Mucosa of descending colon (tissue), 3 donors: ENCODE data around the gene TMEM272. TPM values are rescaled to one million over a fixed set of nuclear protein-coding genes. Genes with fewer than 3 reads are reported as not detected.
"Not testable (repeated sequence)": the region's sequence is repeated elsewhere in the genome, so short reads cannot be mapped to it uniquely, and the experiment has no call there.

Experiments used
- ATAC-seq: fragments of 200-7000 bp; cut with Tn5 transposase; one replicate; pipeline ENCODE4 v1.9.1; 2020; ENCODE audit warnings: mild to moderate bottlenecking, moderate library complexity
- DNase-seq, 3 donors: peaks; one replicate each; pipeline ENCODE4 v3.0.0-alpha.2; 2020
- H3K36me3 ChIP-seq: fragments of 200-600 bp; one replicate; pipeline ENCODE4 v1.8.0; 2021; ENCODE audit warnings: low read depth, mild to moderate bottlenecking
- H3K4me1 ChIP-seq: fragments of 200-600 bp; one replicate; pipeline ENCODE4 v1.8.0; 2021; ENCODE audit warnings: low read depth, mild to moderate bottlenecking
- H3K4me3 ChIP-seq: fragments of 200-600 bp; one replicate; pipeline ENCODE4 v1.8.0; 2021; ENCODE audit warnings: mild to moderate bottlenecking
- H3K9me3 ChIP-seq: fragments of 200-600 bp; one replicate; pipeline ENCODE4 v1.8.0; 2021; ENCODE audit warnings: mild to moderate bottlenecking
- CTCF ChIP-seq: fragments of 200-600 bp; IDR thresholded peaks from one replicate; pipeline ENCODE4 v1.8.0; 2022; ENCODE audit warnings: antibody characterized with exemption, mild to moderate bottlenecking
- intact Hi-C, 2 donors: fragments of 100-400 bp; cut with DNase I in 1 of 2; cut with micrococcal nuclease in 1 of 2; formaldehyde crosslinking; loops; one replicate each; pipeline versions ENCODE4 v1.11.0 to v1.11.1; 2022; cut with DNase I, micrococcal nuclease
- total RNA-seq, 3 donors: library from RNA; stranded (reverse); fragmentation: NEBNext Ultra II Directional in 2 of 3; extraction: Animal tissue kit (Norgen Biotek cat#: 25700) in 2 of 3; gene quantifications; one replicate each; pipeline versions ENCODE4 v1.2.1 to v1.2.4, GENCODE V29; 2021 to 2023
- donor health status: DM: no; HTN: no; CAD: no; lungs with moderate emphysema.
- donor health status: DM: no; HTN: no; CAD: no.
- donor health status: DM: no; HTN: yes; CAD: no.

TMEM272 gene
- total RNA-seq, 3 donors from 2014 or later, result 0.07 to 0.35 (median 0.29) TPM

- DNase-seq (no peak), ATAC-seq (no peak)
- Histone ChIP-seq H3K4me3 (no peak overlapping the region), H3K4me1 (no peaks in the 10 kb centered on the region), H3K36me3 (no peaks in the 10 kb centered on the region), H3K9me3 (no peaks in the 10 kb centered on the region)
- no peak for TF ChIP-seq CTCF
- intact Hi-C loops, result no loop called here
Measured at GRCh38 chr13:51827254-51827653, 17.7 kb downstream of the TMEM272 start.

GRCh38 chr13:51826606-51827005 lies 18.4 kb downstream of the TMEM272 start:
- ATAC-seq (no peak), DNase-seq (no peak)
- intact Hi-C loops, result no loop called here
- no peak for TF ChIP-seq CTCF
- Histone ChIP-seq H3K36me3 (no peaks in the 10 kb centered on the region), H3K4me1 (no peaks in the 10 kb centered on the region), H3K4me3 (no peak overlapping the region), H3K9me3 (no peaks in the 10 kb centered on the region)

GRCh38 chr13:51825681-51826254 lies 19.2 kb downstream of the TMEM272 start:
- no peak overlapping the region for H3K4me3 ChIP-seq
- ATAC-seq, result no peak
- no peaks in the 10 kb centered on the region for H3K4me1 ChIP-seq
- intact Hi-C loops, result no loop called here
- no peak for DNase-seq
- no peak for TF ChIP-seq CTCF
- no peaks in the 10 kb centered on the region for H3K9me3 ChIP-seq
- no peaks in the 10 kb centered on the region for H3K36me3 ChIP-seq

- intact Hi-C loops, result no loop called here
- DNase-seq (no peak), ATAC-seq (peak; percentile 49)
- H3K4me3 ChIP-seq, result no peak overlapping the region
- no peaks in the 10 kb centered on the region for H3K36me3 ChIP-seq
- no peak for TF ChIP-seq CTCF
- H3K9me3 ChIP-seq, result no peaks in the 10 kb centered on the region
- H3K4me1 ChIP-seq, result no peaks in the 10 kb centered on the region
Measured at GRCh38 chr13:51825165-51825592, 19.8 kb downstream of the TMEM272 start.

- H3K9me3 ChIP-seq, H3K36me3 ChIP-seq, H3K4me1 ChIP-seq, DNase-seq, H3K4me3 ChIP-seq, ATAC-seq, intact Hi-C loops: not testable (repeated sequence)
Measured at GRCh38 chr13:51824712-51825111, 20.3 kb downstream of the TMEM272 start.

GRCh38 chr13:51823863-51824262 lies 21.1 kb downstream of the TMEM272 start:
- DNase-seq, result no peak
- TF ChIP-seq CTCF, result no peak

More at GRCh38 chr13:51823863-51824262, 21.1 kb downstream of the TMEM272 start:
- intact Hi-C loops, result no loop called here
- Histone ChIP-seq H3K4me3 (no peak overlapping the region), H3K9me3 (no peaks in the 10 kb centered on the region), H3K36me3 (no peaks in the 10 kb centered on the region), H3K4me1 (no peaks in the 10 kb centered on the region)
- no peak for ATAC-seq
